IPS DF 19.7 (cell line): ENCODE measurements around the gene ZNF789.
"Not testable (repeated sequence)": the region's sequence is repeated elsewhere in the genome, so short reads cannot be mapped to it uniquely, and the experiment has no call there.

Source experiments
- DNase-seq: peaks from one replicate; pipeline ENCODE4 v3.0.0-alpha.2; 2013; ENCODE audit warnings: low read depth, low spot score

ZNF789 gene

GRCh38 chr7:99472561-99473314 is at the start of gene ZNF789:
TSS of gene ZNF789 (plus strand) at chr7:99472890. CDS start at chr7:99476457, 3,567 bp downstream.
- peak; percentile 84 for DNase-seq

- DNase-seq = no peak
Measured at GRCh38 chr7:99424932-99425730, 47.6 kb upstream of the ZNF789 start.

- DNase-seq = no peak
Measured at GRCh38 chr7:99428972-99429566, 43.6 kb upstream of the ZNF789 start.

GRCh38 chr7:99429756-99430155 is 42.9 kb upstream of the ZNF789 start:
- DNase-seq = no peak

GRCh38 chr7:99431756-99432540 is 40.7 kb upstream of the ZNF789 start:
- DNase-seq = not testable (repeated sequence)

GRCh38 chr7:99433158-99433557 is 39.5 kb upstream of the ZNF789 start:
- DNase-seq = no peak

- no peak for DNase-seq
Measured at GRCh38 chr7:99437946-99438572, 34.6 kb upstream of the ZNF789 start.

GRCh38 chr7:99438573-99439480 is 33.9 kb upstream of the ZNF789 start, which contains the start of the genes CPSF4 and PTCD1:
TSS of gene CPSF4 (plus strand) at chr7:99438943. CDS start at chr7:99439083, 140 bp downstream.
TSS of gene PTCD1 (minus strand) at chr7:99438798. CDS start at chr7:99435242, 3,556 bp downstream.
- peak; percentile 73 for DNase-seq

- DNase-seq = no peak
Measured at GRCh38 chr7:99440195-99440594, 32.5 kb upstream of the ZNF789 start.

GRCh38 chr7:99446096-99446495 is 26.6 kb upstream of the ZNF789 start:
- no peak for DNase-seq

- DNase-seq = no peak
Measured at GRCh38 chr7:99447943-99448342, 24.7 kb upstream of the ZNF789 start.

- DNase-seq = no peak
Measured at GRCh38 chr7:99448855-99449254, 23.8 kb upstream of the ZNF789 start.

- DNase-seq = no peak
Measured at GRCh38 chr7:99449326-99449725, 23.4 kb upstream of the ZNF789 start.

GRCh38 chr7:99451936-99452335 is 20.8 kb upstream of the ZNF789 start:
- DNase-seq = no peak

- DNase-seq = no peak
Measured at GRCh38 chr7:99452541-99452940, 20.1 kb upstream of the ZNF789 start.

GRCh38 chr7:99453105-99453504 is 19.6 kb upstream of the ZNF789 start:
- no peak for DNase-seq

GRCh38 chr7:99455874-99456273 is 16.8 kb upstream of the ZNF789 start:
- no peak for DNase-seq

GRCh38 chr7:99456288-99456687 is 16.4 kb upstream of the ZNF789 start:
- DNase-seq = no peak

GRCh38 chr7:99457050-99457649 is 15.5 kb upstream of the ZNF789 start:
- DNase-seq = no peak
